Measurements from ENCODE around the gene NANS. TPM values are rescaled to one million over a fixed set of nuclear protein-coding genes. Genes with fewer than 3 reads are reported as not detected.

The NANS gene
- total and polyA plus RNA-seq, 2 of the 13 experiments (the other 11 are each of a cell fraction or from before 2014, with no cell fraction given) = 86.9 to 203 TPM

DNA sequence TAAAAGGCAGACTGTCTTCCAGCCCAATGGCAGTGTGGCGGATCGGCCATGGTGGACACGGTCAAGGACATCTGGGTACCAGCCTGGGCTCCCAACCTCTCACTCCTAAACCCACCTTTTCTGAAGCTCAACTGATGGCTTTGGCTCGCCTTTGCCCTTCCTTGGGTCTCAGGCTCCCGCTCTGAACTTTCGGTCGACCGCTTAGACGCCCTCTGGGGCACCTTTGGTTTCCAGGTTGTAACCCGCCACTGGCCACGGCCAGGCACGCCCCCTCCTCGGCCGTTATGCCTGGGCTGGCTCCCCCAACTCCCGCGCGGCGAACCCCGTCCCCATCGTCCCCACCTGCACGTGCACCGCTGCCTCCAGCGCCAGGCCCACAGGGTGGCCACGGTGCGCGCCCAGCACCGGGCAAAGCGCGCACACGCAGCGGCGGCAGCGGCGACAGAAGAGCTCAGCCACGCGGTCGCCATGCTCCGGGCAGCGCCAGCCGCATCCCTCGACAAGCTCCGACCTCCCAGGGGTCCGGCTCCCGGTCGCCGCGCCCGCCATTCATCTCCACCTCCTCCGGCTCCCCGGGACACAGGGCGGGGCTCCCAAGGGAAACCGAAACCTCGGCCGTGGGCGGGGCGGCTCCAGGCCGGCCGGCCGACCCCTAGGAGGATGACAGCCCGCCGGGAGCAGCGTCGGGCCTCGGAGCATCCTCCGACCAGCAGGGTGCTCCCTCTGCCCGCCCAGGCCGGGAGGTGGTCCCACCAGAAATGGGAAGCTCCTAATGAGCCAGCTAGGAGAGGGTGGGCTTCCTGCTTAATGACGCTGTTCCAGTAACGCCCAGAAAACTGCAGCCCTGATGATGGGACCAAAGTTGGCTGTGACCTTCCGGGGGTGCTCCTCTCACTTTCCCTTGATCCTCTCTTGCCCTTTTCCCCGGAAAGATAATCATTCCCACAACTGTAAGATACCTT, 62.4 kb downstream of the NANS start, which contains the start of gene TRIM14 (continued):
- TF ChIP-seq, protein P1, sequence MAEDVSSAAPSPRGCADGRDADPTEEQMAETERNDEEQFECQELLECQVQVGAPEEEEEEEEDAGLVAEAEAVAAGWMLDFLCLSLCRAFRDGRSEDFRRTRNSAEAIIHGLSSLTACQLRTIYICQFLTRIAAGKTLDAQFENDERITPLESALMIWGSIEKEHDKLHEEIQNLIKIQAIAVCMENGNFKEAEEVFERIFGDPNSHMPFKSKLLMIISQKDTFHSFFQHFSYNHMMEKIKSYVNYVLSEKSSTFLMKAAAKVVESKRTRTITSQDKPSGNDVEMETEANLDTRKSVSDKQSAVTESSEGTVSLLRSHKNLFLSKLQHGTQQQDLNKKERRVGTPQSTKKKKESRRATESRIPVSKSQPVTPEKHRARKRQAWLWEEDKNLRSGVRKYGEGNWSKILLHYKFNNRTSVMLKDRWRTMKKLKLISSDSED (CRISPR knock-in tag; IDR thresholded peaks at IDR 0.05) = no peak
- no peak for TF ChIP-seq ZNF570 (CRISPR knock-in tag; IDR thresholded peaks at IDR 0.05; ENCODE audit: borderline replicate concordance)

DNA sequence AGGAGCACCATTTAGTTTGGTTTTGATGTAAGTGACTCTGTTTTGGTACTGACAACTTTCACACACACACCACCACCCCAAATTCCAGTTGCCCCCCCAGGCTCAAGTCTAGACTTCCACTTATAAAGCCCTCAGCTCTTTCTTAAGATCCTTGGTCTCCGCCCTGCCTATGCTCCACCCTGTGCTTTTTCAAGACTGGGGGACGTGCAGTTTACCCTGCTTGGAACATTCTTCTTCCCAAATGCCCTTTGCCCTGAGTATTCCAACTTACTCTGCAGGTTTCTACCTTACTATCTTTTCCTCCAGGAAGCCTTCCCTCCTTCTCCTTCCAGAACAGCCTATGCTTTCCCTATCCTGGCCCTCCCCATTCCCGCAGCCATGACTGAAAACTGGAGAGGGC, 63.9 kb downstream of the NANS start:
- FAIRE-seq = no peak
- Histone ChIP-seq H3K9me3 (ENCODE audit: low read length) (no peaks in the 10 kb centered on the region), H3K9ac (ENCODE audit: insufficient read depth, low read depth, low read length) (no peak overlapping the region), H3K4me1 (ENCODE audit: insufficient read depth, low read length) (peaks cover 19% of the 10 kb centered on the region), H4K20me1 (ENCODE audit: insufficient read depth, low read length) (no peaks in the 10 kb centered on the region), H2AFZ (ENCODE audit: low read length) (no peak overlapping the region), H3K4me3 (replicated peaks in 1 of 3; ENCODE audit: insufficient read depth in 1 of 3, low read depth in 2 of 3, low read length in 3 of 3) (no peak overlapping the region), H3K4me2 (ENCODE audit: low read depth, low read length) (0 out of 2 replicates have a peak overlapping the region, but pooled peaks have one; percentile 7), H3K27ac (ENCODE audit: extremely low read length, insufficient read depth, low read length) (no peak overlapping the region), H3K36me3 (replicated peaks in 1 of 2; ENCODE audit: control insufficient read depth in 1 of 2, insufficient read depth in 2 of 2, low read length in 2 of 2) (peaks cover 0 to 12% of the 10 kb centered on the region in 2 experiments; a peak in 2 of 5 replicates), H3K27me3 (ENCODE audit: control insufficient read depth in 1 of 2, insufficient read depth in 2 of 2, low read length in 2 of 2) (no peaks in the 10 kb centered on the region), H3K79me2 (ENCODE audit: insufficient read depth, low read length) (peaks cover 4% of the 10 kb centered on the region)
- ChIA-PET POLR2A (interaction anchor here (3.4 kb wide), 1 partner anchor 62 kb away, joined by 16 read pairs; no protein-coding TSS in a partner anchor), CTCF (ENCODE audit: low intra/inter-chr PET ratio, low total read pairs) (no interaction called here)
- intact Hi-C loops (cut with micrococcal nuclease; ENCODE audit: unreplicated experiment) (no loop called here), in situ Hi-C loops (cut with HindIII; ENCODE audit: extremely low pct_ligation_motif_present, low pct_unique_long_range_greater_than_20kb) (no loop called here)
- no peak for TF ChIP-seq CREB1 (IDR thresholded peaks at IDR 0.05)
- no peak for TF ChIP-seq CREB1 (CRISPR knock-in tag; IDR thresholded peaks at IDR 0.05)
- WGBS (ENCODE audit: low lambda C conversion rate) = 76% methylated on average over 3 of the region's 3 CpGs
- no peak for DNase-seq (ENCODE audit: low spot score)
- ATAC-seq = no peak
- no TSS peak for BruUV-seq (replicated peaks)

All from HepG2 (cell line).